ENCODE data around the gene CRB1. TPM values are rescaled to one million over a fixed set of nuclear protein-coding genes. Genes with fewer than 3 reads are reported as not detected.

Gene CRB1
- total and polyA plus RNA-seq, 2 experiments from 2014 or later, result 0.27 to 0.56 TPM

GRCh38 chr1:197466813-197467212 is 198.8 kb downstream of the CRB1 start:
- no peaks in the 10 kb centered on the region for H3K27me3 ChIP-seq (ENCODE audit: insufficient read depth)
- no peak overlapping the region for H3K4me3 ChIP-seq
- no peak overlapping the region for H2AFZ ChIP-seq
- no peak overlapping the region for H3K27ac ChIP-seq (ENCODE audit: low read depth)
- H3K4me3 Mint-ChIP-seq, result no peak overlapping the region
- no peak overlapping the region for H3K4me2 ChIP-seq
- H3K9me3 Mint-ChIP-seq, result no peaks in the 10 kb centered on the region
- no peaks in the 10 kb centered on the region for H3K9me2 ChIP-seq (ENCODE audit: insufficient read depth)
- peaks cover 55% of the 10 kb centered on the region for H3K4me1 Mint-ChIP-seq
- peaks cover 47% of the 10 kb centered on the region for H3K4me1 ChIP-seq (ENCODE audit: insufficient read depth)
- H3K27me3 Mint-ChIP-seq (ENCODE audit: insufficient read depth, low read depth, poor library complexity), result no peaks in the 10 kb centered on the region
- TF ChIP-seq POLR2AphosphoS5 (IDR thresholded peaks at IDR 0.05; ENCODE audit: low read depth), result no peak
- TF ChIP-seq ZNF462 (CRISPR knock-in tag; IDR thresholded peaks at IDR 0.05), result no peak
- no peak for TF ChIP-seq ETS1 (IDR thresholded peaks at IDR 0.05)
- TF ChIP-seq EZH2phosphoT487 (IDR thresholded peaks at IDR 0.05; ENCODE audit: unreplicated experiment), result no peak
- no peak for TF ChIP-seq REST (IDR thresholded peaks at IDR 0.05; ENCODE audit: unreplicated experiment)
- no peak for TF ChIP-seq CREB1 (CRISPR knock-in tag; IDR thresholded peaks at IDR 0.05; ENCODE audit: low read depth)
- TF ChIP-seq CTCF (conservative IDR thresholded peaks at IDR 0.05; ENCODE audit: low read depth in 2 of 2), result no peak
- no peak for TF ChIP-seq EZH2 (IDR thresholded peaks at IDR 0.05; ENCODE audit: low read depth, unreplicated experiment)
- no peak for TF ChIP-seq ZNF331 (CRISPR knock-in tag; IDR thresholded peaks at IDR 0.05; ENCODE audit: low read depth)
- TF ChIP-seq NANOG (IDR thresholded peaks at IDR 0.05; ENCODE audit: borderline replicate concordance), result no peak
- no peak for TF ChIP-seq JUNB (IDR thresholded peaks at IDR 0.05; ENCODE audit: unreplicated experiment)
- no peak for TF ChIP-seq STAT1 (IDR thresholded peaks at IDR 0.05; ENCODE audit: unreplicated experiment)
- no peak for TF ChIP-seq ZNF114 (CRISPR knock-in tag; IDR thresholded peaks at IDR 0.05)
- H3K27ac Mint-ChIP-seq, result no peak overlapping the region; the same call in 1 of the 2 replicates
- H3K36me3 ChIP-seq (ENCODE audit: insufficient read depth), result no peaks in the 10 kb centered on the region
- H3K79me2 ChIP-seq (replicated peaks; ENCODE audit: insufficient read depth), result no peaks in the 10 kb centered on the region
- H4K20me1 ChIP-seq (replicated peaks; ENCODE audit: insufficient read depth), result no peaks in the 10 kb centered on the region
- no peak for ATAC-seq
- no peak for DNase-seq (ENCODE audit: low spot score)
- H3F3A ChIP-seq (replicated peaks; ENCODE audit: low read depth), result no peaks in the 10 kb centered on the region
- no peaks in the 10 kb centered on the region for H3K36me3 Mint-ChIP-seq (ENCODE audit: low read depth)
